GM04504 (cell line): ENCODE results near the gene FGFBP1.
A peak's percentile ranks its signal among the peaks of the same experiment; 100 is the strongest.

ENCODE experiments used
- DNase-seq: peaks from one replicate; pipeline ENCODE4 v3.0.0-alpha.2; 2012; ENCODE audit warnings: low read depth

FGFBP1 gene

DNA sequence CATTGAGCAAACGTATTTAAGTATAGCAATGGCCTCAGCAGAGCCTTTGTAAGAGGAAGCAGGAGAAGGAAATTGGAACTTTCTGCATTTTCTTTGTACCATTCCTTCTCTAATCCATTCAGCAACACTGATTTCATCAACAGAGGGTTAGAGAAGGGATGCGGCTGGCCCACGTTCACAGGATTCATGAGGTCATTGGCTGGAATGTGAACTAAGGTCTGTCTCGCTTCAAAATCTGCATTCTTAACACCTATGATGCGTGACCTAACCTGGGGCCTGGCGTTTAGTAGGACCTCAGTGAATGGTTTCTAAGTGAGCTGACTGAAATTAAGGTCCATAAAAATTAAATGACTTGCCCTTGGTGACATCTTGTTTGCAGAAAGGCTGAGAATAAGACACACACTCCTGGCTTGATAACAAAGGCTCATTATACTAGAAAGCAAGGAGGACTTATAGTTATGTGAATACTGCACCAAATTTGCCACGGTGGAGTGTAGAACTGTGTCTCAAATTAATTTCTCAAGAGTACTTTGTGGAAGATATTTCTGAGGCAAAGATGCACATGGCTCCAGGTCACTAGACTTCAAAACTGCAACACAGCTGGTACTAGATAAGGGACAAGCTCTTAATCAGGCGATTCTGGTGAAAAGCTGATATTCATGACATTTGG, 25.4 kb downstream of the FGFBP1 start:
- no peak for DNase-seq

DNA sequence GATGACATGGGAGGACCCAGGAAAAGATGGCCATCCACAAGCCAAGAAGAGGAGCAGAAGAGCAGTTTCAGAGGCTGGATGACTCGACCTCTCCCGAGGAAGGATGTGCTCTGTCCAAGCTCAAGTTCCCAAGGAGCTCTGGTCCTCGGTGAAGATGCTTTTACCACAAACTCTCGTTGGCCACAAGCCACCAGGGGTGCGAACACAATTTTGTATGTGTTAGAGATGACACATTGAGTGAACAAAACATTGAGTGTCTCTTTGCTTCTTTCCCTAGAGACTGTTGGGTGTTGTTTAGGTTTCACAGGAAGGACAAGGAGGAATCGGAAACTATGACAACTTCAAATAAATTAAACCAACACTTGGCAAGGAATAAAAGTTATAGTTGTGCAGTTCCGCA, 26.3 kb downstream of the FGFBP1 start:
- DNase-seq = no peak

DNA sequence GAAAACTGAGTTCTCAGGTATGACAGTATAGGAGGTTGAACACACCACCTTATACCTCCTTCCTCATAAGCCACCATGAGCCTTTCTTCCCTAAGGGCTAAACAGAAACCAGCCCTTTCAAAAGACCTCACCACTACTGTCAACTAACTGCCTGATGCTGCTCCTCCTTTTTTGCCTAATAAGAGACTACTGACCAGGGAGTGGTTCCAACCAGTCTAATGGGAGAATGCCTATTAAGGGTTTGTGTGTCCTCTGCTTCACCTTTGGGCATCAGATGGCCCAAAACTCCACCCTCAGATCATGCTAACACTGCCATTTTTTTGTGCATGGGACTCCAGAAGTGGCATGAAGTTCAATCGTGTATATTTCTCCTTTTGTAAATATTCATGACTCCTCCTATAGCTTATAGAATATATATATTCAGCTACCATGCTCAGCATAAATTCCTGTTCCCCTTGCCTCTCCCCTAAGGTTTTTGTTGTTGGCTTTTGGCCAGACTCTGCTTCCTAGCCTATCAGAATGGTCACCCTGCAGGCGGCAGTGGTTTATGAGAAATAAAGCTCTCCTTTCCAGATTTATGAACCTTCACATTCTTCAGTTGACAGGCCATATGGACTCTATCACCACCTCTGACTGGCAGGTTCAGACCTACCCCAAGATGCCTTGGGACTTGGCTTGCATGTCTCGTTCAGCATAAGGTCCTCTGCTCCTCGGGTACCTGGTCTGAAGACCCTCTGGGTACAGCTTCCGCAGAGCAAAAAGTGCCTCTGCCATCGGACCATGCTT, 28.2 kb downstream of the FGFBP1 start:
- DNase-seq = no peak

DNA sequence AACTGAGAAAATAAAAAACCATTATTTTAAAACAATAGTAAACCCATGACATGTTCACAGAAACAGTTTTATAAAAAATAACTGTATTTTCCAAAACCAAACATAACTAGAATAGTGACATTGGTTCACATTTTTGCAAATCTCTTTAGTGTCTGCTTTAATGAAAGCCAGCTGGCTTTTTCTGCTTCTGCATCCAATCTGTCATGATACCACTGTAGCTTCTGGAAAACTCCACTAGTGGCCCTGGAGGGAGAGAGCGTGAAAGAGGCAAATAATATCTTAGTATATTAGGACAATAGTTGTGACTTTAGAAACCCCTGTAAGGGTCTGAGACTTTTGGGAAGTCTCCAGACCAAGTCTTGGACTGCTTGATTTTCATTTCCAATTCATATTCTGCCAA, 31.1 kb downstream of the FGFBP1 start:
- no peak for DNase-seq

DNA sequence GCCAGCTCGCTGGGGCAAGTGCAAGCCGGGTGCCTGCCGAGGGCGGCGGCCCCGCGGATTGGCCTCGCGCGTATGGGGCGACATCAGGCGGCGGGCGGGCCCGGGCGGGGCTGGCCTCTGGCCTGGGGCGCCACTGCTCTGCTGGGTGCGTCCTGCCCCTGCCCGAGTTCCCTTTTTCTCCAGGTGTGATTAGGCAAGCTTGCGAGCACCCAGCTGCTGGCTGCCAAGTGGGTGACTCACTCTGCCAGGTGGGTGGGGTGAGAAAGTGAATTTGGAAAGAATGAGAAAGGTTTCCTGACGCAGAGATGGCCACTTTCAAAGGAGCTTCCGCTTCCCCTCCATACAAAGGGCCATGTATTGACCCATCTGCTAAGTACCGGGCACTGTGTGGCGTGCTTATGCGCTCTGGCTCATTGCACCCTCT, 32.5 kb downstream of the FGFBP1 start:
- no peak for DNase-seq

DNA sequence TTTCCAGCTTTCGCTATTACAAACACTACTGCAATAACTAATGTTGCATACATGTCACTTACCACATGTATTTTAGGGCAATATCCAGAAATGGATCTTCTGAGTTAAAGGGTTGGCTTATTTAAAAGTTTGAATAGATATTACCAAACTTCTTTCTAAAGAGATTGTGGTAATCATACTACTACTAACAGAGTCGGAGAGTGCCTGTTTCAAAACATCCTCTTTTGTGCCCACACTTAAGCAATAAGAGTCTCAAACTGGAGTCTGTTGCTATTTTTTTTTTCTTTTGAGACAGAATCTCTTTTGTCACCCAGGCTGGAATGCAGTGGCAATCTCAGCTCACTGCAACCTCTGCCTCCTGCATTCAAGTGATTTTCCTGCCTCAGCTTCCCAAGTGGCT, 35.8 kb downstream of the FGFBP1 start:
- DNase-seq = no peak

DNA sequence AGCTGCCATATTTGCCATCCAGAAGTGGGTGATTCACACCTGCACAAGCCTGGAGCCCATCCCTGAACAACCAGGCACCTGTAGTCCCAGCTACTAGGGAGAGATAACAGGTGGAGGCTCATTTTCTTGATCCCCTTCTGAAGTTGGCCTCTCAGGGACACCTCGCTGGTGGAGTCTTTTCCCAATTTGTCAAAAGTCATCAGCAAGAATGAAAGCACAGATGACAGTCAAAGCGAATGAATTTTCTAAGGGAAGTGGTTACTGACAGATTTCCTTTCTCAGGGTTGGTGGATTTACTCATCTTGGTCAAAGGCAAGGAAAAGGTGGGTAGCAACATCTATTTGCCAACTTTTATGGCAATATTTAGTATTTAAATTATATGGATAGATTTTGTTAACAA, 36.5 kb downstream of the FGFBP1 start:
- no peak for DNase-seq

DNA sequence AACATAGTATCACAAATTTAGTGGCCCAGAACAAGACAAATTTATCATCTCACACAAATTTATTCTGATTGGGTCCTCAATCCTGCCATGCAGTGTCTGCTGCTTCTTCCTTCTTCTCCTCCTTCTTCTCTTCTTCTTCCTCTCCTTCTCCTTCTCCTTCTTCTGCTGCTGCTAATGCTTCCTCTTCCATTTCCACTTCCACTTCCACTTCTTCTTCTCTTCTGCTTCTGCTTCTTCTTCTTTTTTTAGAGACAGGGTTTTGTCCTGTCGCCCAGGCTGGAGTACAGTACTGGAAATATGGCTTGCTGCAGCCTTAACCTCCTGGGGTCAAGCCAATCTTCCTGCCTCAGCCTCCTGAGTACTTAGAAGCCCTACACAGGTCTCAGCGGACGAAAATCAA, 37.5 kb downstream of the FGFBP1 start:
- DNase-seq = no peak

DNA sequence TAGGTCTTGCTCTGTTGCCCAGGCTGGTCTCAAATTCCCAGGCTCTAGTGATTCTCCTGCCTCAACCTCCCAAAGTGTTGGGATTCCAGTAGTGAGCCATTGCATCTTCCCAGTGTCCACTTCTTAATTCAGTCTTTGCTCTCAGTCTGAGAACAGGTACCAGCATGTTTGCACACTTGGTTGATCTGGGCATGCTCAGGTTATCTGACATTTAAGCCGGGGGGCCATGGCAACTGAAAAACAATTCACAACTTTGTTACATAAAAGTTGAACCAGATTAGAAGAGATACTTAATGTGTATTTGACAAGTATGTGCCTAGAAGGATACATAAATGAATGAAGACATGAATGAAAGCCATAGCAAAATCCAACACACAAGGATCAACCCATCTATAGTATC, 39.0 kb downstream of the FGFBP1 start:
- DNase-seq = no peak

DNA sequence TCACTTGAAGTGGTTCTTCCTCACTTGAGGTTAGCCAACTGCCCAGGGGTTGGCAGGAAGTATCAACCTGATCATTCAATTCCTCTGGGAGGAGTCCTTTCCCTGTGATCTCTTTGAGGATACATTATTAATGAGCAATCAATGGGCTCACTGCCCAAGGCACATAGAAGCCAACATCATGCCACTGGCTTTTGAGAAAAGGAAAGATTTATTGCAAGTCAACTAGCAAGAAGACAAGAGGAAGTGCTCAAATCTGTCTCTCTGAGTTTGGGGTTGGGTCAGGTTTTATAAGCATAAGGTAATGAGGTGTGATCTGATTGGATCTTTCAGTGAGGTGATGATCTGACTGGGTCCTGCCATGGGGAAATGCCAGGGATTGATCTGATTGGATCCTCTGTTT, 39.6 kb downstream of the FGFBP1 start:
- DNase-seq = no peak

DNA sequence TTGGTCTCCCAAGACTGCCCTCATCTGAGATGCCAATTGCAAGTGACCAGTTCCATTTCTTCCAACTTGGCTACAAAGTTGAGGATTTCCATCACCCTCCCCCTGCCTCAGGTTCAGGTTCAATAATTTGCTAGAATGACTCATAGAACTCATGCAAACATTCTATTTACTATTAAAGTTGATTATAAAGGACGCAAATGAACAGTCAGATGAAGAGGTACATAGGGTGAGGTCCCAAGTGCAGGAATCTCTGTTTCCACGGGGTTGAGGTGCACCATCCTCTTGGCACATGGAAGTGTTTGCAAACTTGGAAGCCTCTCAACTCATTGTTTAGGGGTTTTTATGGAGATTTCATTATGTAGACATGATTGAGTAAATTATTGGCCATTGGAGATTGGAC, 41.0 kb downstream of the FGFBP1 start:
- DNase-seq = no peak

DNA sequence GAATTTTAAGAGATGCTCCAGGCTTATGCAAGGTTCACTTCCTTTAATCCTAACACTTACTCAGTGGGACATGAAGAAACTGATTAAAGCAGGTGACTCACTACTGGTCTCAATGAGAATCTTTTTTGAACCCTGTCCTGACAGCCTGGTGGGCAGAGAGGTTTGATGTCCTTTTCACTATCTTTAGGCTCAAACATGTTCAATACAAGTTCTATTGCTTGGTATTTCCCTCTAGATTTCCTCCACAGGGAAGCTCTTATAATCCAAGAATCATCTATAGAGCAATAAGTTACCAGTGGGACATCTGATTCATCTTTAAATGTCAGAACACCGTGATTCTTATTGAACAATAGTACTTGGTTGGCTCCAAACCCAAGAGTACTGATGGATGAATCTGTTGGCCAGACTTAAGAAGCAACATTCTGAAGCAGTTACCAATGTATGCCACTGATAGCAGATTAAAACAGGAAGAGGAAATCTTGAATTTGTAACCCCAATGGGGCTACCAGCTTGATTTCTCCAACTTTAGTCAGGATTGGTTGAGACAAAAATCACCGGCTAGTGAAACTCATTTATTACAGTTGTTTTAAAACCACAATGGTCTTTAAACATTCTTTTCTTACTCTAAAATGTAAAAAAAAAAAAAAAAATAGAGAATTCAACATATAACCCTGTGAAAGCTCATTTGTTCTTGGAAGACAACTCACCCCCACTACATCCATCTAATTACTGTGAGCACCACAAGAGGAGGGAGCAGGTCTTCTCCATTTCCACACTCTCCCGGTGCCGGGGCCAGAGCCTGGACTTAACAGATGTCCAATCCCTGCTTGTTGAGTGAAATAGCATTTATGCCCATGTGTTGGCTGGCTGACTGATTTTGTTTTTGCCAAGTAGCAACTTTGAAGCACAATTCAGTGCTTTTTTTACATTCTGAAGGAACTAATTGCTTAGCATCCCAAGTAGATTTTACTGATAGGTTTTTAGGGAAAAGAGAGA, 43.3 kb downstream of the FGFBP1 start:
- DNase-seq = no peak

DNA sequence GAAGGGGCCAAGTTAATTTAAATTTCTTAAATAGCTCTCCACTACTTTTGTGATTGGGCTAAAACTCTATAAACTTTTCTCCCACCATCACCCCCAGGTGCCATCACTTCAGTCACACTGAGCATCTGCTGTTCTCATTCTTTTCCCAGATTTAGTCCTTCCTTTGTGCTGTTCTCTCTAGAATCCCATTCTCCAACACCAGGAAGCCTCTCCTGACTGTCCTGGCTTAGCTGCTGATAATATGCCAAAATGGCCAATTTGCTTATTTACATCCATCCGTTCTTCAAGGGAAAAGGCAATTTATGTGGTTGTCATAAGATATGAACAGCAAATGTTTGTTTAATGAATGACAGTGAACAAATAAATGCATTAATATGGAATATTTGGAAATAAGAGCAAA, 44.1 kb downstream of the FGFBP1 start:
- no peak for DNase-seq

DNA sequence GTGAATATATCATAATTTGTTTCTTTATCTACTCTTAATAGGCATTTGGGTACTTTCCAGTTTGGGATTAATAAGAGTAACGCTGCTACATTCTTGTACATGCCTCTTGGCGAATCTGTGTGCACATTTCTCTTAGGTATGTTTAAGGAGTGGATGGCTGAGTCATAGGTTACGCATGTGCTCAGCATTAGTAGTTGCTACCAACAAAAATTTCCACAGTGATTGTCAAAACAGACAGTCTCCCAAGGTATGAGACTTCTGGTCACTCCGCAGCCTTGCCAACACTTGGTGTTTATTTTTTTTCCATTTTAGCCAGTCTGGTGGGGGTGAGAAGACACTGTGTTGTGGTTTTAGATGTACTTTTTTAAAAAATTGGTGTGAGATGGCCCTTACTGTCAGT, 44.6 kb downstream of the FGFBP1 start:
- DNase-seq = peak; percentile 87

DNA sequence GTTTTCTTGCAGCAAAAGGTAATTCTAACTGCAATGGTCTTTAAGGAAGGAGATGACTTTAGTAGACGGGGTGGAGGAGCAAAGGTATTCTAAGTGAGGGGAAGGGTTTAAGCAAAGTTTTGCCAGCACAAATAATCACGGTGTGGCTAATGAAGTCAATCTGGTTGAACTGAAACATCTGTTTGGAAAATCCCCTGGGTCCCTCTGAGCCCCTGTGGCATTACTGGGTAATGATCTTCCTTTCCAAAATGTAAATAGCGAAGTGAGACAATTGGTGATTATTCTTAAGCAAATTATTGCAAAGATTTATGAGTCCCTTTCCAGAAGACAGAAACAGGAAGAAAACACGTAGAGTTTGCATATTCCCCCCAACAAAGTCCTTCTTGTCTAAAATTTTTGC, 47.2 kb downstream of the FGFBP1 start:
- no peak for DNase-seq

DNA sequence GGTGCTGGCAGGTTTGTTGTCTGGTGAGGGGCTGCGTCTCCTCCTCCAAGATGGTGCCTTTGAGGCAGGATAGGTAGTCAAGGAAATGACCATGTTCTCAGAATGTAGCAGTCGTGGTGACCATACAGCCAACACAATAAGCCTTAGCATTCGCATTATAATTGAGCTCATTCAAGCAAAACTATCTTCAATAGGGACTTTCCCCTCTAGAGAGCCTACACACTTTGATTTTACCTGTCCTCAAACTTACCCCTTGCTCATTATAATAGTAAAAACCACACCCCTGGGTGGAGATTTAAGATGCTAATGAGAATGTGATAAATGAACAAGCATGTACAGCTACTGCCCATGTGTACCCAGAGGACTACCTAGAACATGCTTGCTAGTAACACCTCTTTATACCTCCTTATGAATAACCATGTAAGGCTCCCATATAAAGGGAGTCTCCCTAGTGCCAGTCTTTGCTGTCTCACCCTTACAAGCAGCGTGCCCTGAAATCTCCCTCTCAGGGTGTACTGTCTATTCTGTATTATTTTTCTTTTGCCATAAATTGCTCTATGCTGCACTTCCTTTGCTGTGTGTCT, 48.2 kb downstream of the FGFBP1 start:
- DNase-seq = no peak

DNA sequence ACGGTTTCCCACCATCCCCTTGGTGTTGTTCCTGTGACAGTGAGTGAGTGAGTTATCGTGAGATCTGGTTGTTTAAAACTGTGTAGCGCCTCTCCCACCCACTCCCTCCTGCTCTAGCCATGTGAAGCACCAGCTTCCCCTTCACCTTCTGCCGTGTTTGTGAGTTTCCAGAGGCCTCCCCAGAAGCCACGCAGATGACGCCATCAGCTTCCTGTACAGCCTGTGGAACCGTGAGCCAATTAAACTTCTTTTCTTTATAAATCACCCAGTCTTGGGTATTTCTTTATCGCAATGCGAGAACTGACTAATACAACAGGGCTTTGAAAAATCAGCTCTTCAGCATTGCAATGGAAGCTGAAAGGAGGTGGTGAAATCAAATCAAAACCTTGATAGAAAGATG, 50.0 kb downstream of the FGFBP1 start:
- DNase-seq = no peak
